OCI-LY7 (cell line): Measurements from ENCODE around the gene OSCP1. TPM values are rescaled to one million over a fixed set of nuclear protein-coding genes. Genes with fewer than 3 reads are reported as not detected.

Source experiments
- BruUV-seq: library from RNA; stranded (reverse); fragments of 400-500 nt; replicated peaks from 2 replicates; lab custom pipeline; 2021; lab: Mats Ljungman, UMichigan
- CTCF ChIA-PET: fragments of 300-600 bp; sonication (Branson Sonifier 250); formaldehyde crosslinking; loops from one replicate; lab custom pipeline; 2022; ENCODE audit warnings: antibody characterized with exemption; ENCODE audit not compliant: unreplicated experiment; lab: Charles Lee
- POLR2A ChIA-PET: fragments of 300-600 bp; sonication (Branson Sonifier 250); formaldehyde crosslinking; loops from one replicate; lab custom pipeline; 2022; ENCODE audit warnings: antibody characterized with exemption; lab: Charles Lee
- DNase-seq: peaks from one replicate; pipeline ENCODE4 v3.0.0-alpha.2; 2015; ENCODE audit warnings: low spot score
- H2AFZ ChIP-seq: fragments of 200-600 bp; sonication (generic), shearing (Covaris generic); 2 replicates; pipeline ENCODE4 v1.6.1; 2014; ENCODE audit warnings: mild to moderate bottlenecking, antibody characterized with exemption, low read length, moderate library complexity
- H3K27ac ChIP-seq: fragments of 200-600 bp; sonication (generic); 2 replicates; pipeline ENCODE4 v1.5.1; 2014; ENCODE audit warnings: mixed run types, low read depth, mild to moderate bottlenecking, moderate library complexity, low read length, inconsistent platforms; ENCODE audit not compliant: poor library complexity, severe bottlenecking
- H3K36me3 ChIP-seq: fragments of 200-600 bp; sonication (generic); 2 replicates; pipeline ENCODE4 v1.6.1; 2014; ENCODE audit warnings: mild to moderate bottlenecking, antibody characterized with exemption, low read length, moderate library complexity, mixed read lengths; ENCODE audit not compliant: insufficient read depth
- H3K4me1 ChIP-seq: fragments of 200-600 bp; sonication (generic); 2 replicates; pipeline ENCODE4 v1.5.1; 2014; ENCODE audit warnings: mild to moderate bottlenecking, low read length; ENCODE audit not compliant: insufficient read depth, poor library complexity, severe bottlenecking
- H3K4me2 ChIP-seq: fragments of 200-600 bp; sonication (generic); 2 replicates; pipeline ENCODE4 v1.6.1; 2014; ENCODE audit warnings: mild to moderate bottlenecking, low read length
- H3K4me3 ChIP-seq: fragments of 200-600 bp; sonication (generic); 2 replicates; pipeline ENCODE4 v1.5.1; 2014; ENCODE audit warnings: mild to moderate bottlenecking, low read depth, low read length; ENCODE audit not compliant: poor library complexity, severe bottlenecking
- H3K79me2 ChIP-seq: fragments of 200-600 bp; sonication (generic); 2 replicates; pipeline ENCODE4 v1.6.1; 2016; ENCODE audit warnings: low read depth, mild to moderate bottlenecking, low read length, moderate library complexity, mixed read lengths; ENCODE audit not compliant: insufficient read depth
- H3K9me2 ChIP-seq: fragments of 200-600 bp; sonication (generic); 2 replicates; pipeline ENCODE4 v1.6.1; 2016; ENCODE audit warnings: mild to moderate bottlenecking, low read length, mixed read lengths; ENCODE audit not compliant: insufficient read depth
- H3K9me3 ChIP-seq: fragments of 200-600 bp; sonication (generic); 2 replicates; pipeline ENCODE4 v1.6.1; 2014; ENCODE audit warnings: mild to moderate bottlenecking, mixed run types, low read length, mixed read lengths
- H4K20me1 ChIP-seq: fragments of 200-600 bp; sonication (generic); 2 replicates; pipeline ENCODE4 v1.6.1; 2014; ENCODE audit warnings: mild to moderate bottlenecking, antibody characterized with exemption, low read length, moderate library complexity, mixed read lengths; ENCODE audit not compliant: insufficient read depth
- EZH2phosphoT487 ChIP-seq: fragments of 200-600 bp; sonication (generic); IDR thresholded peaks from 2 replicates; pipeline ENCODE4 v1.6.1; 2018; ENCODE audit warnings: low read depth, borderline replicate concordance, mild to moderate bottlenecking, mixed run types, antibody characterized with exemption, low read length, moderate library complexity, mixed read lengths
- intact Hi-C: fragments of 100-400 bp; cut with micrococcal nuclease; formaldehyde crosslinking; loops from one replicate; pipeline ENCODE4 v1.10.0; 2022; ENCODE audit not compliant: unreplicated experiment
- total RNA-seq, 2 experiments: library from RNA; depleted of rRNA in 1 of 2; stranded (reverse); fragments of >200 nt in 1 of 2; shearing (Covaris generic) in 1 of 2; gene quantifications; 2 replicates each; pipeline ENCODE4 v1.2.3, GENCODE V29; 2014 to 2022
- TF ChIP-seq, protein P1 (sequence below): fragments of 200-600 bp; sonication (generic); conservative IDR thresholded peaks from 2 replicates; pipeline ENCODE4 v1.5.1; 2014; ENCODE audit warnings: mild to moderate bottlenecking, antibody characterized with exemption, low read length, moderate library complexity, mixed read lengths

Gene OSCP1
- total RNA-seq, 2 experiments from 2014 or later = 0.82 to 3.5 TPM

DNA sequence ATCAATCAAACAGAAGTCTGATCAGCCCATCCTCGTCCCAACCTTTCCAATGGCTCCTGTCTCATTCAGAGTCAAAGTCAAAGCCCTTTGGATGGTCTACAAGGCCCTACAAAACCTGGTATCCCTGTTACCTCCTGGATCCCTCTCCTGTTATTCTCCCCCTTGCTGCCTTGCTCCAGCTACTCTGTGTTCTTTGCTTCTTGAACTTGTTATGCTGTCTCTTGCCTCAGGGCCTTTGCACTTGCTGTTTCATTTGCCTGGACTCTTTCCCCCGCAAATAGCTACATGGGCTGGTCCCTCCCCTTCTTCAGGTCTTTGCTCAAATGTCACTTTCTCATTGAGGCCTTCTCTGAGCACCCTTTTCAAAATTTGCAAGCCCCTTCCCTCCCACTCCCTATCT is 33.8 kb upstream of the OSCP1 start:
- no peak for DNase-seq
- Histone ChIP-seq H3K4me2 (no peak overlapping the region), H3K9me2 (no peaks in the 10 kb centered on the region), H3K4me1 (peaks cover 24% of the 10 kb centered on the region), H4K20me1 (no peaks in the 10 kb centered on the region), H3K36me3 (no peaks in the 10 kb centered on the region), H3K4me3 (no peak overlapping the region), H3K9me3 (no peaks in the 10 kb centered on the region), H2AFZ (no peak overlapping the region), H3K27ac (no peak overlapping the region), H3K79me2 (no peaks in the 10 kb centered on the region)
- CTCF ChIA-PET = no interaction called here
- intact Hi-C loops = no loop called here
- POLR2A ChIA-PET = no interaction called here
- no TSS peak for BruUV-seq
- TF ChIP-seq, protein P1, sequence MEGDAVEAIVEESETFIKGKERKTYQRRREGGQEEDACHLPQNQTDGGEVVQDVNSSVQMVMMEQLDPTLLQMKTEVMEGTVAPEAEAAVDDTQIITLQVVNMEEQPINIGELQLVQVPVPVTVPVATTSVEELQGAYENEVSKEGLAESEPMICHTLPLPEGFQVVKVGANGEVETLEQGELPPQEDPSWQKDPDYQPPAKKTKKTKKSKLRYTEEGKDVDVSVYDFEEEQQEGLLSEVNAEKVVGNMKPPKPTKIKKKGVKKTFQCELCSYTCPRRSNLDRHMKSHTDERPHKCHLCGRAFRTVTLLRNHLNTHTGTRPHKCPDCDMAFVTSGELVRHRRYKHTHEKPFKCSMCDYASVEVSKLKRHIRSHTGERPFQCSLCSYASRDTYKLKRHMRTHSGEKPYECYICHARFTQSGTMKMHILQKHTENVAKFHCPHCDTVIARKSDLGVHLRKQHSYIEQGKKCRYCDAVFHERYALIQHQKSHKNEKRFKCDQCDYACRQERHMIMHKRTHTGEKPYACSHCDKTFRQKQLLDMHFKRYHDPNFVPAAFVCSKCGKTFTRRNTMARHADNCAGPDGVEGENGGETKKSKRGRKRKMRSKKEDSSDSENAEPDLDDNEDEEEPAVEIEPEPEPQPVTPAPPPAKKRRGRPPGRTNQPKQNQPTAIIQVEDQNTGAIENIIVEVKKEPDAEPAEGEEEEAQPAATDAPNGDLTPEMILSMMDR = no peak
- TF ChIP-seq EZH2phosphoT487 = no peak

DNA sequence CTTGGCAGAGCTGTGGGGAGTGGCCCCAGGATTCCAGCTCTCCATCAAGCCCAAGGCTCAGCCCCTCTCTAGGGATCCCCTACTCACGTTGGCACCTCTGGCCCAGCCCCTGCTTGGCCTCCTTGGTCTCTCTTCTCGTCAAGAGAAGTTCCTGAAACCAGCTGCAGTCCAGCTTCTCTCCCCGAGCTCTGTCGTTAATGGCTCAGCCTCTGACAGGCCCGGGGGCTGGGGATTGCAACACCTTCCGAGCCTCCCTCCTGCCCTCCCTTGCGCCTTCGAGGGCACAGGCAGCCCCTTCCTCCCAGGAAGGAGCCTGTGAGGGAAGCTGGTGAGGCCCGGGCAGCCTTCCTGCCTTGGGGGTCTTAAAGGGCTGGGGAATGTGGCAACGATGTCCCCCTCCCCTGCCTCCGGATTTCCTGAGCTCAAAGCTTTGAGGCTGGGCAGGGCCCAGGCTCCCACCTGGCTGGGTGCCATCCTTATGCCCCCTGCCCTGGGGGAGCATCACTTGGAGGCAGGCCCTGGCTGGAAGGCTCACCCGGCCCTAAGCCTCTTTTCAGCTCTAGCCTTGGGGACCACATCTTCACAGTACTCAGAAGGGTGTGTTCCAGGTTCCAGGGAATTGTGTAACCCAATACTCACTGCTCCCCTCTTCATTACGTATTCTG is 32.6 kb upstream of the OSCP1 start, which contains the start of gene CSF3R:
Gene CSF3R (minus strand): TSS at position 190 of the 665 bp plus-strand sequence. CDS start 3,417 bp downstream, outside the sequence.
- no TSS peak for BruUV-seq
- Histone ChIP-seq H3K9me3 (no peaks in the 10 kb centered on the region), H3K9me2 (no peaks in the 10 kb centered on the region), H3K36me3 (no peaks in the 10 kb centered on the region), H3K4me1 (peaks cover 20% of the 10 kb centered on the region), H3K79me2 (no peaks in the 10 kb centered on the region), H4K20me1 (no peaks in the 10 kb centered on the region), H3K4me2 (no peak within 1 kb of the TSS), H2AFZ (no peak within 1 kb of the TSS), H3K4me3 (no peak within 1 kb of the TSS), H3K27ac (no peak within 1 kb of the TSS)
- POLR2A ChIA-PET = interaction anchor here (0.6 kb wide), 1 partner anchor 1374 kb away, joined by 5 read pairs; no protein-coding TSS in a partner anchor
- TF ChIP-seq, protein P1 = no peak
- no peak for TF ChIP-seq EZH2phosphoT487
- CTCF ChIA-PET = interaction anchor here (0.6 kb wide), 1 partner anchor 1126 kb away, joined by 3 read pairs; no protein-coding TSS in a partner anchor
- intact Hi-C loops = no loop called here
- no peak for DNase-seq
